NOMO-1 (cell line): ENCODE data around the gene BCS1L.

Experiments used
- DNase-seq, 2 experiments: peaks; one replicate each; lab custom pipeline; 2025; ENCODE audit not compliant: unreplicated experiment in 2 of 2; lab: John Stamatoyannopoulos, UW

BCS1L gene

GRCh38 chr2:218659258-218659987 is at the start of gene BCS1L, which contains the start of gene ZNF142:
Gene BCS1L (plus strand): TSS chr2:218659683. CDS start chr2:218660988, 1,305 bp downstream.
Gene ZNF142 (minus strand): TSS chr2:218659623. CDS start chr2:218656429, 3,194 bp downstream.
- peak; percentile 95 to 96 for DNase-seq

- no peak for DNase-seq
These were observed 43.6 kb upstream of the BCS1L start for GRCh38 chr2:218615868-218616315.

GRCh38 chr2:218618102-218618860 is 41.2 kb upstream of the BCS1L start:
- no peak for DNase-seq

- no peak for DNase-seq
These were observed 38.5 kb upstream of the BCS1L start for GRCh38 chr2:218621007-218621406.

- DNase-seq = no peak
These were observed 36.7 kb upstream of the BCS1L start for GRCh38 chr2:218622606-218623365.

GRCh38 chr2:218623366-218623705 is 36.1 kb upstream of the BCS1L start:
- DNase-seq = no peak

- DNase-seq = no peak
These were observed 33.1 kb upstream of the BCS1L start for GRCh38 chr2:218626369-218626768.

- no peak for DNase-seq
These were observed 31.5 kb upstream of the BCS1L start for GRCh38 chr2:218627939-218628338.

GRCh38 chr2:218631837-218632236 is 27.6 kb upstream of the BCS1L start:
- no peak for DNase-seq

- no peak for DNase-seq
These were observed 23.8 kb upstream of the BCS1L start for GRCh38 chr2:218635719-218636118.

GRCh38 chr2:218638372-218638771 is 21.1 kb upstream of the BCS1L start:
- no peak for DNase-seq

GRCh38 chr2:218642121-218642656 is 17.3 kb upstream of the BCS1L start:
- DNase-seq = no peak

GRCh38 chr2:218642786-218643185 is 16.7 kb upstream of the BCS1L start:
- DNase-seq = no peak

GRCh38 chr2:218643751-218644310 is 15.7 kb upstream of the BCS1L start:
- no peak for DNase-seq

- no peak for DNase-seq
These were observed 14.8 kb upstream of the BCS1L start for GRCh38 chr2:218644721-218645120.

- no peak for DNase-seq
These were observed 14.4 kb upstream of the BCS1L start for GRCh38 chr2:218645126-218645525.

GRCh38 chr2:218648088-218648786 is 11.2 kb upstream of the BCS1L start:
- DNase-seq = peak; percentile 20 to 21

GRCh38 chr2:218648787-218649100 is 10.7 kb upstream of the BCS1L start:
- no peak for DNase-seq

- no peak for DNase-seq
These were observed 3.7 kb upstream of the BCS1L start for GRCh38 chr2:218655751-218656150.

GRCh38 chr2:218658671-218659257 is 719 bp upstream of the BCS1L start:
- peak; percentile 54 to 55 for DNase-seq
